Adrenal gland (tissue), 12 donors: ENCODE measurements around the gene SYT8. TPM values are rescaled to one million over a fixed set of nuclear protein-coding genes. Genes with fewer than 3 reads are reported as not detected.

Experiments used
- DNase-seq, 7 donors: peaks; one replicate each; pipeline ENCODE4 v3.0.0-alpha.2; 2019 to 2020
- H3K27ac ChIP-seq, 5 donors: fragments of 200-600 bp; sonication (generic) in 4 of 5; 1 replicate in 3 of 5; 2 replicates in 2 of 5; pipeline versions ENCODE4 v1.5.1 to v1.8.0; 2016 to 2020; ENCODE audit warnings: mild to moderate bottlenecking in 1 of 5
- H3K27me3 ChIP-seq: fragments of 200-600 bp; 2 replicates; pipeline ENCODE4 v1.8.0; 2021
- H3K36me3 ChIP-seq, 2 donors: fragments of 200-600 bp; replicated peaks in 1 of 2; 1 replicate in 1 of 2; 2 replicates in 1 of 2; pipeline versions ENCODE4 v1.5.1 to v1.8.0; 2018 to 2022
- H3K4me1 ChIP-seq, 2 donors: fragments of 200-600 bp; replicated peaks in 1 of 2; 1 replicate in 1 of 2; 2 replicates in 1 of 2; pipeline versions ENCODE4 v1.5.1 to v1.8.0; 2018 to 2021
- H3K4me3 ChIP-seq, 4 donors: fragments of 200-600 bp; sonication (generic) in 3 of 4; one replicate each; pipeline ENCODE4 v1.5.1; 2016 to 2018
- H3K9me3 ChIP-seq, 3 donors: fragments of 200-600 bp; sonication (generic) in 1 of 3; replicated peaks in 1 of 3; 1 replicate in 2 of 3; 2 replicates in 1 of 3; pipeline versions ENCODE4 v1.5.1 to v1.8.0; 2016 to 2021
- POLR2A ChIP-seq, 2 donors: fragments of 450-650 bp; IDR thresholded peaks; one replicate each; pipeline ENCODE4 v1.6.1; 2017; ENCODE audit warnings: antibody characterized with exemption in 2 of 2, mild to moderate bottlenecking in 2 of 2, moderate library complexity in 1 of 2
- WGBS, 4 donors: extraction: QIAGEN DNeasy Blood & Tissue Kit in 2 of 4; methylation state at CpG; one replicate each; pipeline versions ENCODE4 v1.1.5 to v1.1.7; 2013 to 2017; 5-methylcytosine and 5-hydroxymethylcytosine counted together
- intact Hi-C, 2 donors: fragments of 100-400 bp; cut with DNase I; formaldehyde crosslinking; loops; one replicate each; pipeline versions ENCODE4 v1.14.1 to v1.15.0; 2022 to 2023
- polyA plus RNA-seq, 3 donors: library from polyadenylated mRNA; stranded (reverse); fragments of 200-250 nt in 2 of 3; fragments of 350-450 nt in 1 of 3; fragmentation: Illumina TruSeq in 1 of 3; extraction: RNeasy Lipid Tissue Mini Kit (QIAGEN cat#74804) in 1 of 3; gene quantifications; one replicate each; pipeline ENCODE4 v1.2.3, GENCODE V29; 2013 to 2014
- total RNA-seq, 9 donors: library from RNA; depleted of rRNA in 4 of 9; stranded (reverse); fragments of >200 nt in 4 of 9; fragments of 120-200 nt in 1 of 9; fragmentation: NEBNext Ultra II Directional in 1 of 9; extraction: Animal tissue kit (Norgen Biotek cat#: 25700) in 1 of 9; gene quantifications; one replicate each; pipeline versions ENCODE4 v1.1.0 to v1.2.4, GENCODE V29; 2013 to 2023
- TF ChIP-seq, protein P1 (sequence below), 6 experiments: fragments of 450-650 bp in 4 of 6; fragments of 200-600 bp in 2 of 6; sonication (generic) in 1 of 6; IDR thresholded peaks; 1 replicate in 5 of 6; 2 replicates in 1 of 6; pipeline versions ENCODE4 v1.5.1 to v1.8.0; 2016 to 2021; ENCODE audit warnings: antibody characterized with exemption in 6 of 6, mild to moderate bottlenecking in 2 of 6, moderate library complexity in 1 of 6
- donor health status: healthy with polysubstance abuse.
- donor health status: Bipolar disorder and iron deficiency.
- donor health status: DM: yes; HTN: yes; CAD: no.
- donor health status: DM: no; HTN: no; CAD: no.
- donor health status: DM: no; HTN: no; CAD: no.
- donor health status: DM: yes; HTN: yes; CAD: no.

The SYT8 gene
- total and polyA plus RNA-seq, 12 donors: 0.44 to 3.1 (median 0.91) TPM; not detected in 7

DNA sequence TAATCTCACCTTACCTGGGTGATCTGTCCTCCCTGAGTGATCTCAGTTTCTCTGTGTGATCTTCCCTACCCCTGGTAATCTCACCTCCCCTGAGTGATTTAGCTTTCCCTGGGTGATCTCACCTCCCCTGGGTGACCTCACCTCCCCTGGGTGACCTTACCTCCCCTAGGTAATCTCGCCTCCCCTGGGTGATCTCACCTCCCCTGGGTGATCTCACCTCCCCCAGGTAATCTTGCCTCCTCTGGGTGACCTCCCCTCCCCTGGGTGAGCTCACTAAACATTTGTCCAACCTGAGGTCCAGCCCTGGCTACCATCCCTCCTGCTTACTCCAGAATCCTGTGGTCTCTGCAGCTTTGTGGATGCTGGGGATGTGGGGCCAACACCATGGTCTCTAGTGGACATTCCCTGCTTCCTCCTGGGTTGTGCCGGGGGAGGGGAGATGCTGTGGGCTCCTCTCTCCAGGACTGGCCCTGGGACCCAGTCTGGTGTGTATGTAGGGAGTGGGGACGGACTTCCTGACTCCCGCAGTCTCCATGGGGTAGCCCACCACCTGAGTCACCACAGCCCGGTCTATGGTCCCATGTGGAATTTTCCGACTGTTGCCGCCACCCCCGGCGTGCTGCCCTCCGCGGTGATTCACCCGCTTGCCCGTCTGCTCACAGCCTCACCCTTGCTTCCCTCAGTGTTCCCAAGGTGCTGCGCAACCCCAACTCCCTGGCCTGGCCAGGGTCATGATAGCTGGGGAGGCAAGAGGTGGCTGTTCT, 28.0 kb downstream of the SYT8 start:
- peak; percentile 43 to 64 for TF ChIP-seq POLR2A (IDR thresholded peaks at IDR 0.05)
- TF ChIP-seq, protein P1, sequence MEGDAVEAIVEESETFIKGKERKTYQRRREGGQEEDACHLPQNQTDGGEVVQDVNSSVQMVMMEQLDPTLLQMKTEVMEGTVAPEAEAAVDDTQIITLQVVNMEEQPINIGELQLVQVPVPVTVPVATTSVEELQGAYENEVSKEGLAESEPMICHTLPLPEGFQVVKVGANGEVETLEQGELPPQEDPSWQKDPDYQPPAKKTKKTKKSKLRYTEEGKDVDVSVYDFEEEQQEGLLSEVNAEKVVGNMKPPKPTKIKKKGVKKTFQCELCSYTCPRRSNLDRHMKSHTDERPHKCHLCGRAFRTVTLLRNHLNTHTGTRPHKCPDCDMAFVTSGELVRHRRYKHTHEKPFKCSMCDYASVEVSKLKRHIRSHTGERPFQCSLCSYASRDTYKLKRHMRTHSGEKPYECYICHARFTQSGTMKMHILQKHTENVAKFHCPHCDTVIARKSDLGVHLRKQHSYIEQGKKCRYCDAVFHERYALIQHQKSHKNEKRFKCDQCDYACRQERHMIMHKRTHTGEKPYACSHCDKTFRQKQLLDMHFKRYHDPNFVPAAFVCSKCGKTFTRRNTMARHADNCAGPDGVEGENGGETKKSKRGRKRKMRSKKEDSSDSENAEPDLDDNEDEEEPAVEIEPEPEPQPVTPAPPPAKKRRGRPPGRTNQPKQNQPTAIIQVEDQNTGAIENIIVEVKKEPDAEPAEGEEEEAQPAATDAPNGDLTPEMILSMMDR (IDR thresholded peaks at IDR 0.05): no peak
- peak; percentile 78 to 91 (median 88) for DNase-seq
- H3K9me3 ChIP-seq: no peaks in the 10 kb centered on the region
- H3K4me1 ChIP-seq: peaks cover 31 to 53% of the 10 kb centered on the region in 2 donors
- no peaks in the 10 kb centered on the region for H3K27me3 ChIP-seq
- peak overlapping the region in 1 of 4 donors; percentile 60 for H3K4me3 ChIP-seq
- 39 to 54% (median 48%) methylated on average over 6 to 14 of the region's 14 CpGs for WGBS, 4 donors
- intact Hi-C loops: no loop called here
- peak overlapping the region; percentile 83 to 97 (median 88) for H3K27ac ChIP-seq
- no peaks in the 10 kb centered on the region for H3K36me3 ChIP-seq

DNA sequence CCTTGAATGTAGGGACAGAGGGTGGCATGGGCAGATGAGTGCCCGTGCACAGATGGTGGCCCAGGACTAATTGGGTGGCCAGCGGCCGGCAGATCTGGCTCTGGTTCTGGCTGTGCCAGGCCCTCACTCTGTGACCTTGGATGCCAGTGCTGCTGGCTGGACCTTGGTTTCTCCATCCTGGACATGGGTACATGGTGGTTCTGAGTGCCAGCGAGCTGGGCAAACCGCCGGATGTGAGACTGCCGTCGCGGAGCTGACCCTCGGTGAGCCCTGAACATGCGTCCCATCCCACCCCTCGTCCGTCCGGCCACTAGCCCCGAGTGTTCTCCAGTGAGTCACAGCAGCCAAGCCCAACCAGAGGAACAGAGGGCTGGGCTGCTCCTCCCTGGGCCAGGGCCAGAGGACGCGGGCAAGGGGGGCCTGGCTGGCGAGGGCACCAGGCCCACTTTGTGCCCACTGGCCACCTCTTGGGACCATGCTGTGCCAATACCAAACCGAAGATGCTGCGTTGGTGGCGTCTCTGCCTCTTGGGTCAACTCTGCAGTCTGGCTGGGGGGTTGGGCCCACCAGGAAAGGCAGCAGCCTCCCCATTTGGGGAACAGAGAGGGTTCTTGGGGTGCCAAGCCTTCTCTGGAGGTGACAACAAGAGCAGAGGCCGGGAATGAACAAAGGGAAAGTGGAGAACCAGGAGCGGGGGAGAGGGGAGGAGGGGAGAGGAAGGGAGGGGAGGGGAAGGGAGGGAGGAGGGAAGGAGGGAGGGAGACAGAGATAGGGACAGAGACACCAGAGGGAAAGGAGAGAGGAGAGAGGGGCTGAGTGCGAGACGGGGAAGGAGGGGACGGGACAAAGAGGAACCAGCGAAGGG, 28.8 kb downstream of the SYT8 start:
- Histone ChIP-seq H3K27ac (peak overlapping the region; percentile 83 to 97 (median 88)), H3K27me3 (no peaks in the 10 kb centered on the region), H3K4me3 (peak overlapping the region in 3 of 4 donors; percentile 49 to 60 (median 58)), H3K9me3 (no peaks in the 10 kb centered on the region), H3K36me3 (no peaks in the 10 kb centered on the region), H3K4me1 (peaks cover 31 to 58% of the 10 kb centered on the region in 2 donors)
- TF ChIP-seq POLR2A (IDR thresholded peaks at IDR 0.05): peak; percentile 2 to 79
- TF ChIP-seq, protein P1 (IDR thresholded peaks at IDR 0.05): no peak
- peak; percentile 91 to 98 (median 96) for DNase-seq
- WGBS, 4 donors: 7 to 22% (median 11%) methylated on average over 9 to 27 of the region's 27 CpGs
- intact Hi-C loops: no loop called here

DNA sequence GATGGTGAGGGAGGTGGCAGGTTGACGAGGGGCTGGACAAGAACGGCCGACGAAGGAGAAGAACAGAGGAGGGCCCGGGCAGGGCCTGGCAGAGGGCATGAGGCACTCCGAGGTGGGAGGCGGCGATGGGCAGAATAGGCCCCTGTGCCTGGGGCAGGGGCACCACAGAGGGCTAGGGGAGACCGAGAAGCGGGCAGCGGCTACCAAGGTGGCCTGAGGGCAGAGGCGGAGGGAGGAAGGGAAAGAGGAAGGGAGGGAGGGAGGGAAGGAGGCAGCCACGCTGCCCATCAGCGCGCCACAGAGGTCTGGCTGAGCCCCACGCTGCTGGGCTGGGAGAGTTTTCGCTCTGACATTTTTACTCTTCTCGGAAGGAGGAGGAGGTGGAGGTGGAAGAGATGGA, 29.4 kb downstream of the SYT8 start:
- 22 to 35% (median 24%) methylated on average over 18 of the region's 18 CpGs for WGBS, 4 donors

More for the DNA sequence above, 29.4 kb downstream of the SYT8 start:
- peak; percentile 30 to 33 for TF ChIP-seq POLR2A (IDR thresholded peaks at IDR 0.05)
- TF ChIP-seq, protein P1 (IDR thresholded peaks at IDR 0.05): no peak
- Histone ChIP-seq H3K9me3 (no peaks in the 10 kb centered on the region), H3K27me3 (no peaks in the 10 kb centered on the region), H3K4me1 (peaks cover 31 to 58% of the 10 kb centered on the region in 2 donors), H3K4me3 (peak overlapping the region in 2 of 4 donors; percentile 58 to 60), H3K27ac (peak overlapping the region; percentile 83 to 97 (median 88)), H3K36me3 (no peaks in the 10 kb centered on the region)
- intact Hi-C loops: no loop called here
- DNase-seq: no peak
